Left ventricle myocardium inferior (tissue), 1 donor: ENCODE measurements around the gene GATAD2A. TPM values are rescaled to one million over a fixed set of nuclear protein-coding genes. Genes with fewer than 3 reads are reported as not detected.
A peak's percentile ranks its signal among the peaks of the same experiment; 100 is the strongest.

Source experiments
- DNase-seq: peaks from one replicate; pipeline ENCODE4 v3.0.0-alpha.2; 2020
- H3K27ac ChIP-seq: fragments of 200-600 bp; replicated peaks from 2 replicates; pipeline ENCODE4 v1.8.0; 2021
- H3K27me3 ChIP-seq: fragments of 200-600 bp; 2 replicates; pipeline ENCODE4 v1.8.0; 2021; ENCODE audit warnings: low read depth
- H3K36me3 ChIP-seq: fragments of 200-600 bp; 2 replicates; pipeline ENCODE4 v1.8.0; 2021
- H3K4me1 ChIP-seq: fragments of 200-600 bp; 2 replicates; pipeline ENCODE4 v1.8.0; 2021
- H3K4me3 ChIP-seq: fragments of 200-600 bp; 2 replicates; pipeline ENCODE4 v1.8.0; 2021; ENCODE audit warnings: mild to moderate bottlenecking, moderate library complexity
- H3K9me3 ChIP-seq: fragments of 200-600 bp; replicated peaks from 2 replicates; pipeline ENCODE4 v1.8.0; 2021
- intact Hi-C: fragments of 100-400 bp; cut with micrococcal nuclease; formaldehyde crosslinking; loops from one replicate; pipeline ENCODE4 v1.11.0; 2022
- total RNA-seq: library from RNA; stranded (reverse); fragmentation: NEBNext Ultra II Directional; extraction: Animal tissue kit (Norgen Biotek cat#: 25700); gene quantifications from one replicate; pipeline ENCODE4 v1.2.1, GENCODE V29; 2021
- TF ChIP-seq, protein P1 (sequence below): fragments of 200-600 bp; IDR thresholded peaks from 2 replicates; pipeline ENCODE4 v1.8.0; 2021; ENCODE audit warnings: antibody characterized with exemption, mild to moderate bottlenecking, borderline replicate concordance
- donor health status: DM: no; HTN: yes; CAD: no; lungs with severe emphysema.

Gene GATAD2A
- total RNA-seq, 1 donor from 2014 or later: 24.1 TPM

DNA sequence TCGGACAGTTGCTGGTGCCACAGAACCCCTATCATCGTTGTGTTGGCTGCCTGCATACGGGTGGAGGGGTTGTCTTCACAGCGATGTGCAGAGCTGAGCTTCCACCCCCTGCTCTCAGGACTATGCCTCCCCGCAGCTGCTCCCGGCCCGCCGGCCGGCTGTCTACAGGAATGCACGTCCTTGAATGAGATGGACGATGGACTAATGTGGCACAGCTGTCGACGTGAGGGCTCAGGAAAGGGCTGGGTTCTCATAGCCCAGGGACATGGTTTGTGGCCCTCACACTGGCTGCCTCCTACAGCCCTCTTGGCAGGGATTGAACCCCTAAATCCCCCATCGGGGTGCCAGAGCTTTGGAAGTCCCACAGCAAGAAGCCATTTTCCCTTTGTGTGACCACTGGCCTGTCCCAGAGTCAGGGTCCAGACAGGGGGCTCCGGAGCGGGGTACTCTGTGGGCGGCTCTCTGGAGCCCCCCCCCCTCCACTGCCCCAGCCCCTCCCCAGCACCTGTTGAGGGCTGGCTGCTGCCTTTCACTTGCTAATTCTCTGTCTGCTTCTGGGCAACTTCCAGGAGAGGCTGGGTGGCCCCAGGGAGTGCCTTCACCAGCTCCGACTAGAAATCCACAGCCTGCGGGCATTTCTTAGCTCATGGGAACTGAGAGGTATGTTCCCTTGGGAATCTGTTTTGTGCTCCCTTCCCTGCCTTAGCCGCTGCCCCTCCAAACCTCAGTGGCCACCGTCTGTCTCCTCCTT, 69.7 kb downstream of the GATAD2A start:
- TF ChIP-seq, protein P1, sequence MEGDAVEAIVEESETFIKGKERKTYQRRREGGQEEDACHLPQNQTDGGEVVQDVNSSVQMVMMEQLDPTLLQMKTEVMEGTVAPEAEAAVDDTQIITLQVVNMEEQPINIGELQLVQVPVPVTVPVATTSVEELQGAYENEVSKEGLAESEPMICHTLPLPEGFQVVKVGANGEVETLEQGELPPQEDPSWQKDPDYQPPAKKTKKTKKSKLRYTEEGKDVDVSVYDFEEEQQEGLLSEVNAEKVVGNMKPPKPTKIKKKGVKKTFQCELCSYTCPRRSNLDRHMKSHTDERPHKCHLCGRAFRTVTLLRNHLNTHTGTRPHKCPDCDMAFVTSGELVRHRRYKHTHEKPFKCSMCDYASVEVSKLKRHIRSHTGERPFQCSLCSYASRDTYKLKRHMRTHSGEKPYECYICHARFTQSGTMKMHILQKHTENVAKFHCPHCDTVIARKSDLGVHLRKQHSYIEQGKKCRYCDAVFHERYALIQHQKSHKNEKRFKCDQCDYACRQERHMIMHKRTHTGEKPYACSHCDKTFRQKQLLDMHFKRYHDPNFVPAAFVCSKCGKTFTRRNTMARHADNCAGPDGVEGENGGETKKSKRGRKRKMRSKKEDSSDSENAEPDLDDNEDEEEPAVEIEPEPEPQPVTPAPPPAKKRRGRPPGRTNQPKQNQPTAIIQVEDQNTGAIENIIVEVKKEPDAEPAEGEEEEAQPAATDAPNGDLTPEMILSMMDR: no peak
- DNase-seq: no peak
- H3K27ac ChIP-seq: peak overlapping the region; percentile 30
- no peaks in the 10 kb centered on the region for H3K9me3 ChIP-seq
- H3K27me3 ChIP-seq: no peaks in the 10 kb centered on the region
- H3K36me3 ChIP-seq: peaks cover 8% of the 10 kb centered on the region
- no peak overlapping the region for H3K4me3 ChIP-seq
- H3K4me1 ChIP-seq: peaks cover 56% of the 10 kb centered on the region
- intact Hi-C loops: no loop called here

DNA sequence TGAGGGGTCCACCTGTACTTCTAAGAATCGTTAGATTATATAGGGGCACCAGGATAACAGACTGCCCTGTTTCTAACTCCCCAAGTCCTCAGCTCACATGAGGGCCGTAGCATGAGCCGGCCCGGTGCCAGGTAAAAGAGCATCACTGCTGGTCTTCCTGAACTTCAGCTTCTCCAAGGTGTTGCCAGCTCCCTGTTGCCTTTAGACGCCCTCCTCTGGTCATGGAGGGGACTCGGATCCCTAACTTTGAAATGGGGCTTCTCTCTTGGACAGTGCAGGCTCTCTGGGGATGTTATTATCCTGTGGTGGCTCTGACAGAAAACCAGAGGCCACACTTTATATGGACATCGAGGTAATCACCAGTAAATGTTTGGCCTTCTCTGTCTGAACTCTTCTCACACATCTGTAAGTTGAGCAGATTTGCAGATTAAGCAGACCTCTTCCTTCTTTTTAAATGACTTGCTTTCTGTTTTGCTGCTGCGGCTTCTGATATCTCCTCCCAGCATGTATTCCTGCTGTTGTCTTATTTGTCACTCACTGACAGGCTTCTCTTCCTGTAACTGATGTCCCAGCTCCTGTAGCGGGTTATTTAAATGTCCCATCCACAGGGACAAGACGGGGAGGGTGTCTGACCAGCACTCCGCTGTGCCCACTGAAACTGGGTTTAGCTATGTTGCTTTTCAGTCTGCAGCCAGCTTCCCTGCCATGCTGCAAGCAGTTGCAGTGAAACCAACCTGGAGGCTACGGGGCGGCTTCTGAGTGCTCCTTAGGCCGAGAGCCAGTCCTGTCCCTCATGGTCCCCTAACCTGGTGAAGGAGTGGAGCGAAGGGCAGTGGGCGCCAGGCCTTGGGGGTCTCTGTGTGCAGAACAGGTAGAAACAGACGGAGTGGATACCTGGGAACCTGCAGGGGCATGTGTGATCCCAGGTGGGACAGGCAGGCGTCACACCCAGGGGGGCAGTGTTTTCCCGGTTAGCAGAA, 70.7 kb downstream of the GATAD2A start:
- DNase-seq: no peak
- Histone ChIP-seq H3K4me3 (no peak overlapping the region), H3K9me3 (no peaks in the 10 kb centered on the region), H3K4me1 (peaks cover 51% of the 10 kb centered on the region), H3K36me3 (peaks cover 8% of the 10 kb centered on the region), H3K27ac (no peak overlapping the region), H3K27me3 (no peaks in the 10 kb centered on the region)
- TF ChIP-seq, protein P1: peak; percentile 45
- intact Hi-C loops: no loop called here

DNA sequence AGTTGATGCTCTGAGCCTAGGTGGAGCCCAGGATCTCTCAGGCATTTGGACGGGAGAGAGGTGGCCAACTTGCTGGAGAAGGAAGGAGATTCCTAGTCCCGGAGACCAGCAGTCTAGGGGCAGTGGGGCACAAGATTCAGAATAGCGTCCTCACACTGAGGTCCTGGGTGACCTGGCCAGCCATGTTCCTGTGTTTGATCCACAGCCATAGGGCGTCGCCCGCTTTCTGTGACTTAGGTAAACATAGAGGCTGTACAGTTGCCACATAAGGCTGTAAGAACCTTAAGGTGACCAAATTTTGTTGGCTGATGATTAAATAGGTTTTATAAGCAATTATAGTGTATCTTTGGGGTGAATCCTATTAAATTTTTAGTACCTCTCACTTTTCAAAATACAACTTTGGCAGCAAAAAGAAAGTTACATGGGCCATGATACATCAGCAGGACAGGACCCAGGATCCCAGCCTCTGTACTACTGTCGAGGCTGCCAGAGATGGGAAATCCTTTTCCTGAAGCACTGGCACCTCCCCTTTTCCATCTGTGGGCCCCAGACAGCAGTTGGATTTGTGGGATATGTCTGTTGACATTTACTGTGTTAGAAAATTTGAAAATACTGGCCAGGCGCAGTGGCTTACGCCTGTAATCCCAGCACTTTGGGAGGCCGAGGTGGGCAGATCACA, 72.4 kb downstream of the GATAD2A start:
- no peak for DNase-seq
- H3K4me1 ChIP-seq: peaks cover 42% of the 10 kb centered on the region
- intact Hi-C loops: no loop called here

DNA sequence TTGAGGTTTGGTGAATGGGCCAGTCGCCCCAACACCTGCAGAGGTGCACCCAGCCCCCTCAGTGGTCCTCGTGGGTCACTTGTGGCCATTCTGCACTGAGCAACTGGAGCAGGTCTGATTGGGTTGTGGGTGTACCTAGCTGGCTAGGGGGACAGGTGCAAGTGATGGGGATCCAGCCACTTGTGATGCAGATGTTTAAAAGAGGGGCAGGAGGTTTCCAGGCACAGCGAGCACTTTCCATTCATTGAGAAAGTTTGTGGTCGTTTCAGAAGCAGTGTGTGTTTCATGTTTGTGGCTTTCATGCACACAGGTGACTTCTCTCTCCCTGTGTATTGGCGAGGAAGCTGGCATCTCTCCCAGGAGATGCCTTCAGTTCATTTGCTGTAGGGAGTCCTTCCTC, 75.2 kb downstream of the GATAD2A start:
- no peak for DNase-seq
- Histone ChIP-seq H3K9me3 (no peaks in the 10 kb centered on the region), H3K4me1 (peaks cover 41% of the 10 kb centered on the region), H3K27ac (no peak overlapping the region), H3K4me3 (no peak overlapping the region), H3K27me3 (no peaks in the 10 kb centered on the region), H3K36me3 (no peaks in the 10 kb centered on the region)
- TF ChIP-seq, protein P1: no peak
- intact Hi-C loops: no loop called here

More for the DNA sequence above, 72.4 kb downstream of the GATAD2A start:
- Histone ChIP-seq H3K27me3 (no peaks in the 10 kb centered on the region), H3K4me3 (no peak overlapping the region), H3K27ac (no peak overlapping the region), H3K36me3 (peaks cover 8% of the 10 kb centered on the region), H3K9me3 (no peaks in the 10 kb centered on the region)
- TF ChIP-seq, protein P1: no peak
